ENCODE data around the gene PAPOLA. TPM values are rescaled to one million over a fixed set of nuclear protein-coding genes. Genes with fewer than 3 reads are reported as not detected.

Gene PAPOLA
- total and polyA plus RNA-seq, 7 donors, result 55.5 to 141 (median 91.7) TPM

DNA sequence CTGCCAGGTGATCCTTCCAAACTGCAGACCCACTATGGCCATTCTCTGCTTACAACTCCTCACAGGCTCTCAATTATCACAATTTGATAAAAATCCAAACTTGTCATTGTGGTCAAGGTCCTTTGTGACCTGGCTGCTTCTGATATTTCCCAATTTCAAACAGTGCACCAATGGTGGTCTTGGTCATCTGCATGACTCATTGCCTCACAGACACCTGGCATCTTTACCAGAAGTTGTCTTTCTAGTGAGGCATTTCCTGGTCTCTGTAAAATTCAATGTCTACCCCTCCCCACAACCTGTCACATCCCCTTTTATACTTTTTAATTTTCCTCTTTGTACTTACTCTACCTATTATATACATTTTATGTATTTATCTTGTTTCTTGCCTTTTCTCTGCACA, 17.8 kb upstream of the PAPOLA start:
- no peaks in the 10 kb centered on the region for H3K4me1 ChIP-seq
- no peak overlapping the region for H3K27ac ChIP-seq
- no peaks in the 10 kb centered on the region for H3K36me3 ChIP-seq (ENCODE audit: insufficient read depth in 1 of 2, low read depth in 1 of 2)
- no peak overlapping the region for H3K4me3 ChIP-seq
- no peaks in the 10 kb centered on the region for H3K9me3 ChIP-seq
- TF ChIP-seq, protein P1, sequence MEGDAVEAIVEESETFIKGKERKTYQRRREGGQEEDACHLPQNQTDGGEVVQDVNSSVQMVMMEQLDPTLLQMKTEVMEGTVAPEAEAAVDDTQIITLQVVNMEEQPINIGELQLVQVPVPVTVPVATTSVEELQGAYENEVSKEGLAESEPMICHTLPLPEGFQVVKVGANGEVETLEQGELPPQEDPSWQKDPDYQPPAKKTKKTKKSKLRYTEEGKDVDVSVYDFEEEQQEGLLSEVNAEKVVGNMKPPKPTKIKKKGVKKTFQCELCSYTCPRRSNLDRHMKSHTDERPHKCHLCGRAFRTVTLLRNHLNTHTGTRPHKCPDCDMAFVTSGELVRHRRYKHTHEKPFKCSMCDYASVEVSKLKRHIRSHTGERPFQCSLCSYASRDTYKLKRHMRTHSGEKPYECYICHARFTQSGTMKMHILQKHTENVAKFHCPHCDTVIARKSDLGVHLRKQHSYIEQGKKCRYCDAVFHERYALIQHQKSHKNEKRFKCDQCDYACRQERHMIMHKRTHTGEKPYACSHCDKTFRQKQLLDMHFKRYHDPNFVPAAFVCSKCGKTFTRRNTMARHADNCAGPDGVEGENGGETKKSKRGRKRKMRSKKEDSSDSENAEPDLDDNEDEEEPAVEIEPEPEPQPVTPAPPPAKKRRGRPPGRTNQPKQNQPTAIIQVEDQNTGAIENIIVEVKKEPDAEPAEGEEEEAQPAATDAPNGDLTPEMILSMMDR (IDR thresholded peaks at IDR 0.05), result no peak
- DNase-seq, result no peak
- intact Hi-C loops (cut with DNase I), result no loop called here
- H3K27me3 ChIP-seq (ENCODE audit: insufficient read depth in 3 of 3, low read length in 2 of 3), result peaks cover 0 to 10% (median 0%) of the 10 kb centered on the region in 3 donors
- no peak for ATAC-seq

DNA sequence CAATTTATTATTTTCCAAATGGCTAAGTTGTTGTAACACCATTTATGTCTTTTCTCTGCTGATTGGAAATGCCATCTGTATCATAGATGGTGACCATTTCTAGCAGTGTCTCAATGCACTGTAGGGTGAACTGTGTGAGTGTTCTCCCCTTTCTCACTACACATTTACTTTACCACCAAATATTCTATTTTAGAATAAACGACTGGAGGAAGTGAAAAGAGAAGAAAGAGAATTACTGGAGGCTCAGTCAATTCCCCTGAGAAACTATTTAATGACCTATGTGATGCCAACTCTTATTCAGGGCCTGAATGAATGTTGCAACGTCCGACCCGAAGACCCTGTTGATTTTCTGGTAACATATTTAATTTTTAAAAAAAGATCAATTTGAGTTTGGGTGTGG, 15.5 kb upstream of the PAPOLA start:
- Histone ChIP-seq H3K9me3 (no peaks in the 10 kb centered on the region), H3K27ac (no peak overlapping the region), H3K4me3 (no peak overlapping the region), H3K4me1 (no peaks in the 10 kb centered on the region), H3K27me3 (ENCODE audit: insufficient read depth in 3 of 3, low read length in 2 of 3) (peaks cover 0 to 10% (median 0%) of the 10 kb centered on the region in 3 donors), H3K36me3 (ENCODE audit: insufficient read depth in 1 of 2, low read depth in 1 of 2) (no peaks in the 10 kb centered on the region)
- DNase-seq (no peak), ATAC-seq (no peak)
- WGBS, 3 donors, result 64% methylated on average over 4 of the region's 4 CpGs
- TF ChIP-seq, protein P1 (IDR thresholded peaks at IDR 0.05), result no peak
- intact Hi-C loops (cut with DNase I), result no loop called here

DNA sequence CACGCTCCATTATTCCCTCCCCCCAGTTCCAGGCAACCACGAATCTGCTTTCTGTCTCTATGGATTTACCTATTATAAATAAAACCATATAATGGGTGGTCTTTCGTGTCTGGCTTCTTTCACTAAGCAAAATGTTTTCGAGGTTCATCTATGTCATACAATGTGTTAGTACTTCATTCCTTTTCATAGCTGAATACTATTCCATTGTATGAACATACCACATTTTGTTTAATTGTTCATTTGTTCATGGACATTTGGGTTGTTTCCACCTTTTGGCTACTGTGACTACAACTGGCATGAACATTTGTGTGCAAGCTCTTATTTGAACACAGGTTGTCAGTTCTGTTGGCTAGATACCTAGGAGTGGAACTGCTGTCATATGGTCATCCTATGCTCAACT, 12.9 kb upstream of the PAPOLA start:
- Histone ChIP-seq H3K4me3 (no peak overlapping the region), H3K27ac (no peak overlapping the region), H3K4me1 (no peaks in the 10 kb centered on the region), H3K9me3 (no peaks in the 10 kb centered on the region), H3K27me3 (ENCODE audit: insufficient read depth in 3 of 3, low read length in 2 of 3) (peaks cover 0 to 6% (median 0%) of the 10 kb centered on the region in 3 donors), H3K36me3 (ENCODE audit: insufficient read depth in 1 of 2, low read depth in 1 of 2) (no peaks in the 10 kb centered on the region)
- ATAC-seq, result no peak
- TF ChIP-seq, protein P1 (IDR thresholded peaks at IDR 0.05), result no peak
- no peak for DNase-seq
- intact Hi-C loops (cut with DNase I), result no loop called here
- WGBS, 3 donors, result 79 to 85% (median 84%) methylated on average over 4 of the region's 4 CpGs

DNA sequence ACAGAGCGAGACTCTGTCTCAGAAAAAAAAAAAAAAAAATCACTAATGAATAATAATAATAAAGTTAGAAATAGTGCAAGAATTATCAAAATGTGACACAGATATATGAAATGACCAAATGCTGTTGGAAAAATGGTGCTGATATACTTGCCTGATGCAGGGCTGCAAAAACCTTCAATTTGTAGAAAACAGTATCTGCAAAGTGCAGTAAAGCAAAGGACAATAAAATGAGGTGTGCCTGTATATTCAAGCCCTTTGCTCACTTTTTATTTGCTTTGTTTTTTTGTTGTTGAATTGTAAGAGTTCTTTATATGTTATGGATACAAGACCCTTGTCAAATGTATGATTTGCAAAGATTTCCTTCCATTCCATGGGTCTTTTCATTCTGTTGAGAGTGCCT, 9.0 kb upstream of the PAPOLA start:
- WGBS, 3 donors, result 92 to 100% (median 100%) methylated on average over 1 of the region's 1 CpG
- DNase-seq, result no peak
- TF ChIP-seq, protein P1 (IDR thresholded peaks at IDR 0.05), result no peak

DNA sequence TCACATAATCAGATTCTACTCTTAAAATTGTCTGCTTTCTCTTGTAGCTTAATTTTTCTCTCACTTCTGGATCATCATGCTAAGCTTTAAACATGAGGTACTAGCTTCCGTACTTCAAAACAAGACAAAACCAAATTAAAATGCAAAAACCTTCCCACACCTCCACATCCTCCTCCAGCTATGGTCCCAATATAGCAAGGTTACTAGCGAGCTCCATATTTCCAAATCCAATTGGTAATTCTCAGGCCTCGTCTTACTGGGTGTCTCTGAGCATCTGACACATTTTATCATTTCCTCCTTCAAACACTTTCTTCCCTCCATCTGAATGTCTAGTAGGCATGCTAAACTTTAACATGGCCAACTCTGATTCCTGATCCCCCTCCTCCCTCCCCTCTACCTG, 7.9 kb upstream of the PAPOLA start:
- WGBS, 3 donors, result 89 to 95% (median 94%) methylated on average over 3 of the region's 3 CpGs
- H3K9me3 ChIP-seq, result no peaks in the 10 kb centered on the region

More for the DNA sequence above, 9.0 kb upstream of the PAPOLA start:
- H3K27me3 ChIP-seq (ENCODE audit: insufficient read depth in 3 of 3, low read length in 2 of 3), result peaks cover 0 to 9% (median 0%) of the 10 kb centered on the region in 3 donors
- no peak overlapping the region for H3K27ac ChIP-seq
- no peak for ATAC-seq
- H3K4me3 ChIP-seq, result no peak overlapping the region
- intact Hi-C loops (cut with DNase I), result no loop called here
- no peaks in the 10 kb centered on the region for H3K36me3 ChIP-seq (ENCODE audit: insufficient read depth in 1 of 2, low read depth in 1 of 2)
- H3K9me3 ChIP-seq, result no peaks in the 10 kb centered on the region
- no peaks in the 10 kb centered on the region for H3K4me1 ChIP-seq

More for the DNA sequence above, 7.9 kb upstream of the PAPOLA start:
- intact Hi-C loops (cut with DNase I), result no loop called here
- Histone ChIP-seq H3K36me3 (ENCODE audit: insufficient read depth in 1 of 2, low read depth in 1 of 2) (no peaks in the 10 kb centered on the region), H3K4me1 (no peaks in the 10 kb centered on the region), H3K27me3 (ENCODE audit: insufficient read depth in 3 of 3, low read length in 2 of 3) (peaks cover 0 to 9% (median 0%) of the 10 kb centered on the region in 3 donors), H3K27ac (no peak overlapping the region), H3K4me3 (no peak overlapping the region)
- ATAC-seq, result no peak
- DNase-seq, result no peak
- TF ChIP-seq, protein P1 (IDR thresholded peaks at IDR 0.05), result no peak

Data from psoas muscle (tissue), 8 donors.